NCI-H187 treated with DMSO at 0.1 percent for 48 hours (cell line): ENCODE results near the gene CYB5D1.

Experiments used
- DNase-seq: peaks from one replicate; lab custom pipeline; 2025; lab: John Stamatoyannopoulos, UW

The CYB5D1 gene

GRCh38 chr17:7886227-7887037 is 28.6 kb downstream of the CYB5D1 start:
- DNase-seq: no peak

GRCh38 chr17:7887038-7887481 is 29.3 kb downstream of the CYB5D1 start:
- no peak for DNase-seq

- peak; percentile 72 for DNase-seq
Measured at GRCh38 chr17:7887482-7888183, 29.8 kb downstream of the CYB5D1 start.

GRCh38 chr17:7888184-7888920 is 30.5 kb downstream of the CYB5D1 start, which contains the start of gene CHD3:
CHD3 (plus strand) TSS chr17:7888789; CDS start chr17:7889001, 212 bp downstream.
- no peak for DNase-seq

- DNase-seq: no peak
Measured at GRCh38 chr17:7889166-7889955, 31.6 kb downstream of the CYB5D1 start.

- DNase-seq: no peak
Measured at GRCh38 chr17:7893187-7893880, 35.5 kb downstream of the CYB5D1 start.

- no peak for DNase-seq
Measured at GRCh38 chr17:7894226-7894625, 36.4 kb downstream of the CYB5D1 start.

- DNase-seq: no peak
Measured at GRCh38 chr17:7894866-7895265, 37.1 kb downstream of the CYB5D1 start.

GRCh38 chr17:7897090-7897489 is 39.3 kb downstream of the CYB5D1 start:
- DNase-seq: no peak

- DNase-seq: no peak
Measured at GRCh38 chr17:7897773-7898172, 40.0 kb downstream of the CYB5D1 start.

GRCh38 chr17:7903154-7904103 is 45.6 kb downstream of the CYB5D1 start:
- peak; percentile 47 for DNase-seq

GRCh38 chr17:7909089-7909488 is 51.3 kb downstream of the CYB5D1 start:
- DNase-seq: no peak

- DNase-seq: no peak
Measured at GRCh38 chr17:7910281-7910680, 52.5 kb downstream of the CYB5D1 start.

GRCh38 chr17:7910711-7911110 is 52.9 kb downstream of the CYB5D1 start:
- DNase-seq: no peak

- DNase-seq: no peak
Measured at GRCh38 chr17:7911116-7911515, 53.3 kb downstream of the CYB5D1 start.
